Measurements from ENCODE around the gene HYAL4. TPM values are rescaled to one million over a fixed set of nuclear protein-coding genes. Genes with fewer than 3 reads are reported as not detected.
A peak's percentile ranks its signal among the peaks of the same experiment; 100 is the strongest.

Gene HYAL4
- total RNA-seq, 1 donor from 2014 or later: 2.6 TPM

GRCh38 chr7:123901101-123901500 is 56.1 kb downstream of the HYAL4 start:
- no peak for DNase-seq (ENCODE audit: low spot score)

- DNase-seq (ENCODE audit: low spot score): no peak
Measured at GRCh38 chr7:123905714-123906113, 60.7 kb downstream of the HYAL4 start.

- DNase-seq (ENCODE audit: low spot score): peak; percentile 19
Measured at GRCh38 chr7:123916240-123916724, 71.3 kb downstream of the HYAL4 start.

- no peak for DNase-seq (ENCODE audit: low spot score)
Measured at GRCh38 chr7:123917878-123918277, 72.9 kb downstream of the HYAL4 start.

GRCh38 chr7:123918309-123918708 is 73.3 kb downstream of the HYAL4 start:
- no peak for DNase-seq (ENCODE audit: low spot score)

- DNase-seq (ENCODE audit: low spot score): no peak
Measured at GRCh38 chr7:123923599-123923998, 78.6 kb downstream of the HYAL4 start.

- no peak for DNase-seq (ENCODE audit: low spot score)
Measured at GRCh38 chr7:123924941-123925340, 80.0 kb downstream of the HYAL4 start, which contains the start of gene SPAM1. Gene SPAM1, plus strand, starts transcription at chr7:123925241. Its CDS starts 28,330 bp downstream, at chr7:123953571.

Other genes starting within 250 kb of the HYAL4 start
- gene ASB15, start 243.3 kb upstream of the HYAL4 start, total RNA-seq (ENCODE audit: insufficient read depth, low replicate concordance): 0.96 TPM
- gene LMOD2, start 189.3 kb upstream of the HYAL4 start, total RNA-seq (ENCODE audit: insufficient read depth, low replicate concordance): 1.4 TPM
- 21.4 TPM for gene WASL, start 96.2 kb upstream of the HYAL4 start, total RNA-seq (ENCODE audit: insufficient read depth, low replicate concordance)
- 1.2 TPM for gene SPAM1, start 80.1 kb downstream of the HYAL4 start, total RNA-seq (ENCODE audit: insufficient read depth, low replicate concordance)
- 0.48 TPM for gene TMEM229A, start 187.9 kb downstream of the HYAL4 start, total RNA-seq (ENCODE audit: insufficient read depth, low replicate concordance)